ENCODE results near the gene PCDHGA3.
A peak's percentile ranks its signal among the peaks of the same experiment; 100 is the strongest.
"Not testable (repeated sequence)": the region's sequence is repeated elsewhere in the genome, so short reads cannot be mapped to it uniquely, and the experiment has no call there.

Gene PCDHGA3

DNA sequence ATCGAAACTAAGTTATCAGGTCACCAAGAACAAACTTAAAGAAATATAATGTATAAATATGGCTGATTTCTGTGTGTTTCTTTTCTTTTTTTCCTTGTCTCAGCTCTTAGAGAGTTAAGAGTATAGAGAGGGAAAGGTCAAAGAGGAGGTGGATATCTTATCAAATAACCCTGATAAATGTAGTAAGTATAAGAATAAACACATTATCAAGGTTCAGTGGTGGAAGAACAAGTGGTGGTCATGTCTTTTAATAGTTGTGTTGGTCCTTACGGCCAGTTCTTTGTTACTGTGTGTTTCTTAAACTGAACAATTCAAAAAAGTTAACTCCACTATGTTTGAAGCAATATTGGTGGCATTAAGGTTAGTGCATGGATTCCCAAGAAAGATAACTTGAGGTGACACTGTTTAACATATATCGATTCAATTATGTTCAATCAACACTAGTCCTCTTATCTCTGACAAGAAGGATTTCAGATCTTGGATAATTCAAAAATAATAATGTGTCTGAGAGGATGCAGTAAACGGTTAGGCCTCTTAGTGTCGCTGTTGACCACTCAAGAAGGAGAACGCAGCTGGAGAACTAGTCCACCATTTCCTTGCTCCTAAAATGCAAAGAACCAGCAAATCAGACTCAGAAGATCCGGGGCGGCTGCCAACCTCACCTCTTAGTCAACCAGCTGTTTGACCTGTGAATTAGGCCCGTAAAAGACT is at the start of gene PCDHGA3:
TSS of gene PCDHGA3 (plus strand) at position 588 of the 711 bp plus-strand sequence. CDS start 205 bp downstream, outside the sequence.
- peak; percentile 13 for DNase-seq

DNA sequence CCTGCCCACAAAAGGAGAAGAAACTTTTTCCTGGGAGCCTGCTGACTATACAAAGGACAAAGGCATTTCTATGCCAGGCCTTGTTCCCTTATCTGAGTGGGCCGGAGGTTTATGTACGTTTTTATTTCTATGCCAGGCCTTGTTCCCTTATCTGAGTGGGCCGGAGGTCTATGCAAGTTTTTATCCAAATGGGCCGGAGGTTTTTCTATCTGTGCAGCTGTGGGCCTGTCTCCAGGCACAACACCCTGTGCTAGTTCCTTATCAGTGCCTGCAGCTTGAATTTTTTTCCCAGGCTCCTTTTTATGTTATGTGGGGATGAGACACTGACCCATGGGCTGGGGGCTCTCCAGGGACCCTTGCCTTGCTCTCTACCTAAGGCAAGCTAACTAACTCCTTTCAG is 45.3 kb upstream of the PCDHGA3 start:
- DNase-seq: no peak

DNA sequence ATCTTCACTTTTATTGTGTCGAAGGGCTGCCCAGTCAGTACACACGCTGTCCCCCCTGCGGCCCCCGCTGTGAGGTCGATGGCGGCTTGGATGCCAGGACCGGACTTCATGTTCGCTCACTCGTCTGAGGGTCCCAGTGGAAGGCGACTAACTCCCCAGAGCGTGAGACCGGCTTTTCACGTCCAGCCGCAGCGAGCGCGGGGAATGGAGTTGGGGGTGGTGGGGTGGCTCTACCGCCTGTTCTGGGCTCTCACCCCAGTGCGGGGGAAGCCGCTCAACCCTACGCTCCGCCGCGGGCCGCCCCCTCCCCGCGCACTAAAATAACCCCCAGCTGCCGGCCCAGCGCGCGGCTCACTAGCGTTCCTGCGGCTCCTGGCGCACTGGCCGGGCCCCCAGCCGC is 39.9 kb upstream of the PCDHGA3 start, which contains the start of gene SLC25A2:
TSS of gene SLC25A2 (minus strand) at position 294 of the 400 bp plus-strand sequence. CDS start at position 110, 184 bp downstream.
- no peak for DNase-seq

DNA sequence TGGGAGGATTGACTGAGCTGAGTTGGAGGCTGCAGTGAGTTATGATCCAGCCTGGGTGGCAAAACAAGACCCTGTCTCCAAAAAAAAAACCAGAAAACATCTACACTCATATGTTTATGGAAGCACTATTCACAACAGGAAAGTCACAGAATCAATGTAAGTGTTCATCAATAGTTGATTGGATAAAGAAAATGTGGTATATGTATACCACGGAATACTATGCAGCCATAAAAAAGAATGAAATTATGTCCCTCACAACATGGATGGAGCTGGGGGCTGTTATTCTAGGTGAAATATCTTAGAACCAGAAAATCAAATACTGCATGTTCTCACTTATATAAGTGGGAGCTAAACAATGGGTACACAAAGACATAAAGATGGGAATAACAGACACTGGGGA is 37.0 kb upstream of the PCDHGA3 start:
- DNase-seq: no peak

GRCh38 chr5:141313711-141314110 is 29.9 kb upstream of the PCDHGA3 start:
- no peak for DNase-seq

- not testable (repeated sequence) for DNase-seq
These were observed 26.7 kb upstream of the PCDHGA3 start for GRCh38 chr5:141316963-141317362.

- no peak for DNase-seq
These were observed 24.4 kb upstream of the PCDHGA3 start for GRCh38 chr5:141319202-141319601.

DNA sequence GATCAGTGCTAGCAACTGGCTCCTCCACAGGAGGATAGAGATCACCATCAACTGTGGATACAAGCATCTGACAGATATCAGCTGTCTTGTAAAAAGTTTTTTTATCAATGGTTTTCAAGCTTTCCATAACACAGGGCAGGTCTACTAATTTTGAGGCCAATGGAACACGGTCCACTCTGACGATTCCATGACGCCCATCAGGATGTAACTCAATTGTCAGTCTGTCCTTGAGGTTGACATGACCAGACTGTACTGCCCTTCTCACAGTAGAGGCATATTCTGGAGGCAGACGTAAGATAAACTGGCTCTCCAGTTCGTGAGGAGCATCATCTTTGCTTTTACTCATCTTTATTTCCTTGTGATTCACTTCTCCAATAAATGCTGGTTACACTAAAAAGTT is 23.9 kb upstream of the PCDHGA3 start:
- DNase-seq: no peak

DNA sequence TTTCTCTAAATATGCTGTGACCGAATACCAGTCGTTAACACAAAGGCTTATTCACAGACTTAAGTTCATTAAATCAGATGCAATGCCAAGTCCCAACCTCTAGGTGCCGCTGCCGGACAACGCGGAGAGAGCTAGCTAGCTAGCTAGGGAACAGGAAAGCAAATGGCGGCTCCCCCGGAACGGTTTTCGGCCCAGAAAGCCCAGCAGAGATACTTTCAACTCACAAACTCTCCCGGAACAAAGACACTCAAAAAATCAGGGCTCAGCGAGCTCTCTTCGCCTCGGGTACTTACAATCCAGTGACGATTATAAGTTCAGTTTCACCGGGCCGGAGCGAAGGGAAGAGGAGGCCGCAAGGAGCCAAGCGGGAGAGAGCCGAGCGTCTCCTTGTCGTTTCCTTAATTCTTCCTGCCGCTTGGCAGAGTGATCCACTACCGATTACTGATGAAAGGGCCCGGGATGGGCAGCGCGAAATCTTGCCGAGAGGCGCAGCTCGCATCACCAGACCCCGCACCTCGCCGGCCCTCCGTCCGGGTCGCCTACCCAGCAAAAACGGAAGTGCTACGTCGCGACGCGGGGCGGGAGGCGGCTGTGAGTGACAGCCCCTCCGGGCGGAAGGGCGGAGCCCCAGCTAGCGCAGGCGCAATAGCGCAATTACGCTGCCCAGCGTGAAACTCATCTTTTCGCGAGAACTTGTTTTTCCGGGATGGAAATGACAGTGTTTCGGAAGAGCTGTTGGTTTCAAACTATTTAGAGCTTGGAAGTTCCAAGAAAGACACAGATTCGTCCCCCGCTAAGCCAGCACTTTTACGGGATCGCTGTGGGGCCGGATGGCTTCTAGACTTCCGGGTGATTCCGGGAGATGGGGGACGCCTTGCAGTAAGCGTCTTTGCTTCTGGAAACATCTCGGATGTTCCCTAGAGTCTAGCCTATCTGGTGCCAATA is 23.1 kb upstream of the PCDHGA3 start, which contains the start of gene TAF7:
TSS of gene TAF7 (minus strand) at position 560 of the 945 bp plus-strand sequence. CDS start 740 bp downstream, outside the sequence.
- DNase-seq: peak; percentile 91

- no peak for DNase-seq
These were observed 21.4 kb upstream of the PCDHGA3 start for GRCh38 chr5:141322261-141322660.

DNA sequence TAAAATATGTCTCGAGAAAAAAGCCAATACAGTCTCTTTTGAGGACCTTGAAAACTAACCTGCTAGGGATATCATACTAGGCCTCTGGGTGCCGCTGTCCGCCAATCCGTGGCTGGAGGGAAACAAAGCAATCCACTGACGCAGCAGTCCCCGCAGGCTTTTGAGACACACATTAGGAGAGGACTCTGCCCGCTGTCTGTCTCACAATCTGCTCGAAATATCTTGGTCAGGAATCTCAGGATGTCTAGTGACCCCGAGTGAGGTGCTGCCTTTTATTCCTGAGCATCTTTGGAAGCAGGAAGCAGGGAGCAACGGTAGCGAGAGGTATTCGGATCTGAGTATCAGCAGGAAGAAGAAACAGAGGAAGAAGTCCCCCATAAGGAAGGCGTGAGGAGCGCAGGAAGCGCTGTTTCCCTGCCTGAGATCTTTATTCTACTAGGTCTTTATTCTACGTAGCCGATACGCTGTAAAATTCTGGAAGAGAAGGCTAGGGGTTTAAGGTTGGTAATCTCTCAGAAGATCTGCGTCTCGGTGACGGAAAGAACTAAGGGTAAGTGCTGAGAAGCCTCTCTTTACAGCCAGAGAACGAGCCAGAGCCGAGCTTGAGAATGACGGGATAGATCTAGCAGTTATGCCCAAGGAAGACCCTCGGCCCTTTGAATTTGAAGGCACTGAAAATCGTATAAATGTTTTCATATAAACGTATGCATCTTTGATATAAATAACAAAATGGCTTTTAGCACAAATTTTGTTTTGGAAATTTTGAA is 17.4 kb upstream of the PCDHGA3 start:
- peak; percentile 76 for DNase-seq

GRCh38 chr5:141328231-141328630 is 15.4 kb upstream of the PCDHGA3 start:
- no peak for DNase-seq

GRCh38 chr5:141330299-141331080 is 13.1 kb upstream of the PCDHGA3 start, which contains the start of gene PCDHGA1:
Gene PCDHGA1, plus strand, starts transcription at chr5:141330514.
- DNase-seq: peak; percentile 17

DNA sequence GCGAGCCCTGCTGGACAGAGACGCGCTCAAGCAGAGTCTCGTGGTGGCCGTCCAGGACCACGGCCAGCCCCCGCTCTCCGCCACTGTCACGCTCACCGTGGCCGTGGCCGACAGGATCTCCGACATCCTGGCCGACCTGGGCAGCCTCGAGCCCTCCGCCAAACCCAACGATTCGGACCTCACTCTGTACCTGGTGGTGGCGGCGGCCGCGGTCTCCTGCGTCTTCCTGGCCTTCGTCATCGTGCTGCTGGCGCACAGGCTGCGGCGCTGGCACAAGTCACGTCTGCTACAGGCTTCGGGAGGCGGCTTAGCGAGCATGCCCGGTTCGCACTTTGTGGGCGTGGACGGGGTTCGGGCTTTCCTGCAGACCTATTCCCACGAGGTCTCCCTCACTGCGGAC is 11.1 kb upstream of the PCDHGA3 start:
- DNase-seq: not testable (repeated sequence)

DNA sequence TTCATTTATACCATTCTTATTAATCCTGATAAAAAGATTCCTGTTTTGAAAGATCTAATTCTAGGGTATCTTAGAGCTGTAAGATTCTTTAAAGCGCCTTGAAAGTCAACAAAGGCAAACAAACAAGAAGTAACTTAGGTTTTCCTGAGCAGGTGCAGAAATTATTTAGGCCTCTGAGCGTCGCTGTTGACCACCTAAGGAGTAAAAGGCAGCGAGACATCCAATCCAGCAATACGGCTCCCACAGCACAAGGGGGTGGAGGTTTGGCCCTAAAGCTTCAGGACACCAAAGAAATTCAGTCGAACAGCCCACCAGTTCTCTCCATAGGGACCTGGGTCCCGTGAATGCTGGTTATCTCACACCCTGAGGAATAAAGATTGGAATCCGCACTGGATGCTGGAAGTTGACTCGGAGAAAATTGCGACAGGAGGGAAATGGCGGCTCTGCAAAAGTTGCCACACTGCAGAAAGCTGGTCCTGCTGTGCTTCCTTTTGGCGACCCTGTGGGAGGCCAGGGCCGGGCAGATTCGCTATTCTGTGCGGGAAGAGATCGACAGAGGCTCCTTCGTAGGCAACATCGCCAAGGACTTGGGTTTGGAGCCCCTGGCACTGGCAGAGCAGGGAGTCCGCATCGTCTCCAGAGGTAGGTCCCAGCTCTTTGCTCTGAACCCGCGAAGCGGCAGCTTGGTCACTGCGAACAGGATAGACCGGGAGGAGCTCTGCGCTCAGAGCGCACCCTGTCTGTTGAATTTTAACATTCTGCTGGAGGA is 4.9 kb upstream of the PCDHGA3 start, which contains the start of gene PCDHGA2:
TSS of gene PCDHGA2 (plus strand) at position 223 of the 769 bp plus-strand sequence.
- DNase-seq: peak; percentile 30

- not testable (repeated sequence) for DNase-seq
These were observed 2.8 kb upstream of the PCDHGA3 start for GRCh38 chr5:141340781-141341354.

- no peak for DNase-seq
These were observed 856 bp upstream of the PCDHGA3 start for GRCh38 chr5:141342773-141343172.

DNA sequence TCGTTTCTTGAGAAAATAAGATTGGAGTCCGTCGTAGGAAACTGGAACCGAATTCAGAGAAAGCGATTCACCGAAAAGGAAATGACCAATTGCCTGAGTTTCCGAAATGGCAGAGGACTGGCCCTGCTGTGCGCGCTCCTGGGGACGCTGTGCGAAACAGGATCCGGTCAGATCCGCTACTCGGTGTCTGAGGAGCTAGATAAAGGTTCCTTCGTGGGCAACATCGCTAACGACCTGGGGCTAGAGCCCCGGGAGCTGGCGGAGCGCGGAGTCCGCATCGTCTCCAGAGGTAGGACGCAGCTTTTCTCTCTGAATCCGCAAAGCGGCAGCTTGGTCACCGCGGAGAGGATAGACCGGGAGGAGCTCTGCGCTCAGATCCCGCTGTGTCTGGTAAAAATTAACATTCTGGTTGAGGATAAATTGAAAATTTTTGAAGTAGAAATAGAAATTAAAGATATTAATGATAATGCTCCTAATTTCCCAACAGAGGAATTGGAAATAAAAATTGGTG is 379 bp downstream of the PCDHGA3 start:
- no peak for DNase-seq

- DNase-seq: no peak
These were observed 1.7 kb downstream of the PCDHGA3 start for GRCh38 chr5:141345327-141345726.

DNA sequence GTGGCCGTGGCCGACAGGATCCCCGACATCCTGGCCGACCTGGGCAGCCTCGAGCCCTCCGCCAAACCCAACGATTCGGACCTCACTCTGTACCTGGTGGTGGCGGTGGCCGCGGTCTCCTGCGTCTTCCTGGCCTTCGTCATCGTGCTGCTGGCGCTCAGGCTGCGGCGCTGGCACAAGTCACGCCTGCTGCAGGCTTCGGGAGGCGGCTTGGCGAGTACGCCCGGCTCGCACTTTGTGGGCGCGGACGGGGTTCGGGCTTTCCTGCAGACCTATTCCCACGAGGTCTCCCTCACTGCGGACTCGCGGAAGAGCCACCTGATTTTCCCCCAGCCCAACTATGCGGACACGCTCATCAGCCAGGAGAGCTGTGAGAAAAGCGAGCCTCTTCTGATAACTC is 2.4 kb downstream of the PCDHGA3 start:
- not testable (repeated sequence) for DNase-seq

All from COR-L47 (cell line).